ENCODE measurements around the gene CNDP1. TPM values are rescaled to one million over a fixed set of nuclear protein-coding genes. Genes with fewer than 3 reads are reported as not detected.
A peak's percentile ranks its signal among the peaks of the same experiment; 100 is the strongest.

The CNDP1 gene
- total RNA-seq, 2 donors from 2014 or later, result under 0.01 TPM; not detected in 1

GRCh38 chr18:74623047-74623816 is 88.9 kb downstream of the CNDP1 start:
- Histone ChIP-seq H3K27me3 (no peaks in the 10 kb centered on the region), H3K4me3 (no peak overlapping the region), H3K27ac (no peak overlapping the region), H3K9me3 (no peaks in the 10 kb centered on the region), H3K4me1 (no peaks in the 10 kb centered on the region), H3K36me3 (replicated peaks in 1 of 2; ENCODE audit: insufficient read depth in 1 of 2, low read depth in 2 of 2) (no peaks in the 10 kb centered on the region)
- 68 to 73% methylated on average over 24 of the region's 24 CpGs for WGBS, 2 donors
- TF ChIP-seq CTCF (IDR thresholded peaks at IDR 0.05) (peak in 6 of 7 experiments; percentile 19 to 45 (median 37)), POLR2A (IDR thresholded peaks at IDR 0.05) (no peak)
- ATAC-seq (no peak), DNase-seq (peak in 1 of 4 donors; percentile 16)
- intact Hi-C loops (cut with DNase I), result no loop called here

- TF ChIP-seq CTCF (IDR thresholded peaks at IDR 0.05), result no peak
- TF ChIP-seq POLR2A (IDR thresholded peaks at IDR 0.05), result no peak
- intact Hi-C loops (cut with DNase I), result no loop called here
- DNase-seq (no peak), ATAC-seq (no peak)
- Histone ChIP-seq H3K27ac (no peak overlapping the region), H3K27me3 (no peaks in the 10 kb centered on the region), H3K36me3 (replicated peaks in 1 of 2; ENCODE audit: insufficient read depth in 1 of 2, low read depth in 2 of 2) (no peaks in the 10 kb centered on the region), H3K9me3 (no peaks in the 10 kb centered on the region), H3K4me1 (no peaks in the 10 kb centered on the region), H3K4me3 (no peak overlapping the region)
- WGBS, 2 donors, result 83 to 84% methylated on average over 8 of the region's 8 CpGs
Measured at GRCh38 chr18:74624466-74624865, 90.2 kb downstream of the CNDP1 start.

GRCh38 chr18:74625157-74625556 is 90.9 kb downstream of the CNDP1 start:
- Histone ChIP-seq H3K27me3 (no peaks in the 10 kb centered on the region), H3K4me1 (no peaks in the 10 kb centered on the region), H3K4me3 (no peak overlapping the region), H3K9me3 (no peaks in the 10 kb centered on the region), H3K27ac (no peak overlapping the region), H3K36me3 (replicated peaks in 1 of 2; ENCODE audit: insufficient read depth in 1 of 2, low read depth in 2 of 2) (no peaks in the 10 kb centered on the region)
- TF ChIP-seq POLR2A (IDR thresholded peaks at IDR 0.05), result no peak
- no peak for TF ChIP-seq CTCF (IDR thresholded peaks at IDR 0.05)
- 91 to 92% methylated on average over 5 of the region's 5 CpGs for WGBS, 2 donors
- no peak for DNase-seq
- no peak for ATAC-seq
- intact Hi-C loops (cut with DNase I), result no loop called here

- no peak overlapping the region for H3K27ac ChIP-seq
- 51 to 52% methylated on average over 9 of the region's 9 CpGs for WGBS, 2 donors
- H3K36me3 ChIP-seq (replicated peaks in 1 of 2; ENCODE audit: insufficient read depth in 1 of 2, low read depth in 2 of 2), result no peaks in the 10 kb centered on the region
- H3K4me1 ChIP-seq, result no peaks in the 10 kb centered on the region
- no peak for DNase-seq
- TF ChIP-seq CTCF (IDR thresholded peaks at IDR 0.05) (no peak), POLR2A (IDR thresholded peaks at IDR 0.05) (no peak)
- no peaks in the 10 kb centered on the region for H3K9me3 ChIP-seq
- H3K27me3 ChIP-seq, result no peaks in the 10 kb centered on the region
- no peak for ATAC-seq
- intact Hi-C loops (cut with DNase I), result no loop called here
- H3K4me3 ChIP-seq, result no peak overlapping the region
Measured at GRCh38 chr18:74626049-74626874, 92.0 kb downstream of the CNDP1 start.

Data from body of pancreas (tissue), 4 donors.